Adipocyte (in vitro differentiated cells): Measurements from ENCODE around the gene MSTN.

Experiments
- DNase-seq: peaks from one replicate; pipeline ENCODE4 v3.0.0-alpha.2; 2015; ENCODE audit warnings: low read depth
- H3K27me3 ChIP-seq: replicated peaks from 2 replicates; pipeline ENCODE4 v1.7.0; 2013; ENCODE audit warnings: mild to moderate bottlenecking, low read length, moderate library complexity; ENCODE audit not compliant: control insufficient read depth, insufficient read depth
- H3K36me3 ChIP-seq: 2 replicates; pipeline ENCODE4 v1.7.0; 2013; ENCODE audit warnings: low read length, mild to moderate bottlenecking, moderate library complexity; ENCODE audit not compliant: control insufficient read depth, insufficient read depth, severe bottlenecking
- H3K4me1 ChIP-seq: 2 replicates; pipeline ENCODE4 v1.7.0; 2013; ENCODE audit warnings: mild to moderate bottlenecking, low read length, moderate library complexity; ENCODE audit not compliant: control insufficient read depth, insufficient read depth
- H3K4me3 ChIP-seq: 2 replicates; pipeline ENCODE4 v1.7.0; 2013; ENCODE audit warnings: mild to moderate bottlenecking, low read length, moderate library complexity
- H3K9ac ChIP-seq: 2 replicates; pipeline ENCODE4 v1.7.0; 2013; ENCODE audit warnings: mild to moderate bottlenecking, low read length, moderate library complexity
- H3K9me3 ChIP-seq: 2 replicates; pipeline ENCODE4 v1.7.0; 2013; ENCODE audit warnings: mild to moderate bottlenecking, low read length, moderate library complexity; ENCODE audit not compliant: control insufficient read depth

MSTN gene

DNA sequence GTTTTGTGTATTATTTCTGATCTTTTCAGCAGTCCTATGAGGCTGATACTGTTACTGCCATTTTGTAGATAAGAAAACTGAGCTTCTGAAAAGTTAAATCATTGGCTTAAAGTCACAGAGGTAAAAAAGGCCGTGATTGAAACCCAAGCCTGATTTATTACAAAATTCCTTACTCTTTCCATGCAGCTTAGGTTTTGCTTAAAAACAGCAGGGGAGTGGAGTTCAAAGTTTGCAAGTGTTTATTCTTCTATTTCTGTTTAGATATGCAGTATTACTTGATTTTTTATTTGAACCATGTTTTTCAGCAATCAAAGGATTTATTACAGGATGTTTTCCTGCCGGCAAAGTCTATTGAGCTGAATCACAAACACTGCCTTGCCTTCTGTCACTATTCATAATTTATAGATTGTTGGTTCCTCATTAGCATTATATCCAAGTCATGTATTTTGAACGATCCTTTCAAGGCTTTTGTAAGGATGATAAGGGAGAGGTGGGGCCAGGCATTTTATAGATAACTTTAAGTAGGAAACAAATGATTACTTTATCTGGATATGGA is 31.9 kb upstream of the MSTN start:
- H3K4me1 ChIP-seq = peaks cover 16% of the 10 kb centered on the region
- H3K36me3 ChIP-seq = no peaks in the 10 kb centered on the region
- no peaks in the 10 kb centered on the region for H3K27me3 ChIP-seq
- peak overlapping the region; percentile 10 for H3K9ac ChIP-seq
- H3K4me3 ChIP-seq = no peak overlapping the region
- DNase-seq = no peak
- peaks cover 5% of the 10 kb centered on the region for H3K9me3 ChIP-seq

GRCh38 chr2:190093793-190094192 is 31.3 kb upstream of the MSTN start:
- H3K36me3 ChIP-seq = no peaks in the 10 kb centered on the region
- no peak overlapping the region for H3K9ac ChIP-seq
- H3K9me3 ChIP-seq = peaks cover 5% of the 10 kb centered on the region
- H3K4me3 ChIP-seq = no peak overlapping the region
- no peaks in the 10 kb centered on the region for H3K27me3 ChIP-seq
- H3K4me1 ChIP-seq = peaks cover 16% of the 10 kb centered on the region
- DNase-seq = peak; percentile 10

- no peak overlapping the region for H3K9ac ChIP-seq
- no peaks in the 10 kb centered on the region for H3K9me3 ChIP-seq
- DNase-seq = no peak
- no peaks in the 10 kb centered on the region for H3K27me3 ChIP-seq
- peaks cover 16% of the 10 kb centered on the region for H3K4me1 ChIP-seq
- H3K36me3 ChIP-seq = no peaks in the 10 kb centered on the region
- no peak overlapping the region for H3K4me3 ChIP-seq
These were observed 27.6 kb upstream of the MSTN start for GRCh38 chr2:190090148-190090547.

GRCh38 chr2:190088917-190089316 is 26.4 kb upstream of the MSTN start:
- H3K36me3 ChIP-seq = no peaks in the 10 kb centered on the region
- no peaks in the 10 kb centered on the region for H3K27me3 ChIP-seq
- peak; percentile 89 for DNase-seq
- no peak overlapping the region for H3K4me3 ChIP-seq
- no peak overlapping the region for H3K9ac ChIP-seq
- H3K9me3 ChIP-seq = no peaks in the 10 kb centered on the region
- H3K4me1 ChIP-seq = peaks cover 11% of the 10 kb centered on the region

GRCh38 chr2:190084704-190085103 is 22.2 kb upstream of the MSTN start:
- H3K36me3 ChIP-seq = no peaks in the 10 kb centered on the region
- no peaks in the 10 kb centered on the region for H3K4me1 ChIP-seq
- H3K27me3 ChIP-seq = no peaks in the 10 kb centered on the region
- no peak for DNase-seq
- H3K4me3 ChIP-seq = no peak overlapping the region
- H3K9me3 ChIP-seq = no peaks in the 10 kb centered on the region
- H3K9ac ChIP-seq = no peak overlapping the region

GRCh38 chr2:190082118-190082517 is 19.6 kb upstream of the MSTN start:
- Histone ChIP-seq H3K4me3 (no peak overlapping the region), H3K9ac (no peak overlapping the region), H3K4me1 (no peaks in the 10 kb centered on the region), H3K36me3 (no peaks in the 10 kb centered on the region), H3K27me3 (no peaks in the 10 kb centered on the region), H3K9me3 (no peaks in the 10 kb centered on the region)
- DNase-seq = no peak

- no peak overlapping the region for H3K4me3 ChIP-seq
- H3K4me1 ChIP-seq = no peaks in the 10 kb centered on the region
- no peak overlapping the region for H3K9ac ChIP-seq
- no peaks in the 10 kb centered on the region for H3K36me3 ChIP-seq
- no peaks in the 10 kb centered on the region for H3K27me3 ChIP-seq
- DNase-seq = no peak
- H3K9me3 ChIP-seq = no peaks in the 10 kb centered on the region
These were observed 18.1 kb upstream of the MSTN start for GRCh38 chr2:190080527-190081049.

DNA sequence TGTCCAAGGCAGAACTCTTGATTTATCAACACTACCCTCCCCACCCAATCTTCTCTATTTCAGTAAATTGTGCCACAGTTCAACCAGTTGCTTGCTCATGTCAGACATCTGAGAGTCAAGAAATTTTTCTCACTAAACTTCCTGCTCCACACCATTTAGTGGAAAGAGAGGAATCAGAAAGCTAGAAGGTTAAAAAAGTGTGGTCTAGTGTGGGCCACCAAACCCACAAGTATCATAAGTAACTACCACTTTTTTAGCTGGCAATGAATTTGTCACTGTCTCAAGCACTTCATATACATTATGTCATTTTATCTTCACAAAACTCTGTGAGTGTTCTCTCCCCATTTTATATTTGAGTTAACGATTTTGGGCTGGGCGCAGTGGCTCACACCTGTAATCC is 16.6 kb upstream of the MSTN start:
- Histone ChIP-seq H3K9ac (no peak overlapping the region), H3K4me3 (no peak overlapping the region), H3K4me1 (no peaks in the 10 kb centered on the region), H3K27me3 (no peaks in the 10 kb centered on the region), H3K36me3 (no peaks in the 10 kb centered on the region), H3K9me3 (no peaks in the 10 kb centered on the region)
- no peak for DNase-seq

GRCh38 chr2:190075623-190076022 is 13.1 kb upstream of the MSTN start:
- Histone ChIP-seq H3K36me3 (no peaks in the 10 kb centered on the region), H3K27me3 (no peaks in the 10 kb centered on the region), H3K4me1 (no peaks in the 10 kb centered on the region), H3K4me3 (no peak overlapping the region), H3K9ac (no peak overlapping the region), H3K9me3 (no peaks in the 10 kb centered on the region)
- DNase-seq = no peak

DNA sequence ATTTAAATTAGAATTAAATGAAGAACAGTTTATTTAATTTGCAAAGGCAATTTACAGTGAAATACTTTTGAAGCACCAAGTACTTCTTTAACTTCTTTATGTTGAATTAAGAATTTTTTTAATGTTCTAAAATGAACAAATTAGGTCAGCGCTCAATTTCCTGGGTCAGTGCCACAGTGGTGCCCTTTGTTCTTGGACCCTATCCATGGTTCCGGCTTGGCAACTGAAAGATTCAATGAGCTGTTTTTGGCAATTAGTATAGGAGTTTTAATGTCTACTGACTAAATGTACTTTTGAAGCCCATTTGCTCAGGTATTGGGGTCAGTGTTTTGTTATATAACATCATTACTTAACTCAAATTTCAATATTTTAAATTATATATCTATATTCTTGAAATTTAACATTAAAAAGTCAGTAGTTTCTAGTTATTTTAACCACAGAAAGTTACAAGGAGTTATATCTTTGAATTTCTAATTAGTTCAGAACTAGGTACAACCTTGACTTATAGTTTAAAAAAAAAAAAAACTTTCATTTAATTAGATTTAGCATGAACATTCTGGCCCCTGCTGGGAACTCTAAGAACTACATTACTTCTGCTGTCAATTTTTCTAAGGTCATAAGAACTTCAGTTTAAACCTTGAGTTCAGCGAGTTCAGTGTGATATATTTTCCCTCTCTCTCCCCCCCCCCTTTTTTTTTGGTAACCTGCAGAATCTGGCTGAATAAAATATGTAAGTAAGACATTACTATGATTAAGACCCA is 7.6 kb upstream of the MSTN start:
- peak; percentile 87 for DNase-seq

DNA sequence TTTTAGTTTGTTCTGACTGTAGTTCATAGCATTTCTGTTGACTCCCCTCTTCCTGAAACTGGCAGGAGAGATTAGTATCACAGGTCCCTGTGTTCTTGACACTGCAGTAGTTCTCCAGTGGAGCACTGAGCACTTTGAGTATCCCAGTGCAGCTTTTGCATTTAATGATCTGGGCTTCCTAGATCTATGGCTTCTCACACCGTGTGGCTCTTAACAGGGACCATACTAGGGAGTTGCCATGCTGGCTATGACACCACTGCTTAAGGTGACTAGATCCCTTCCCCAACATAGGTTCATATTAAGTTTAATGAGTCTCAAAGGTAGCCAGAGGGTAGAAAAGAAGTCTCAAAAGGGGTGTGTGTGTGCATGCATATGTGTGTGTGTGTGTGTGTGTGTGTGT is 6.2 kb upstream of the MSTN start:
- Histone ChIP-seq H3K4me1 (no peaks in the 10 kb centered on the region), H3K9ac (no peak overlapping the region), H3K9me3 (no peaks in the 10 kb centered on the region), H3K36me3 (no peaks in the 10 kb centered on the region), H3K4me3 (no peak overlapping the region), H3K27me3 (no peaks in the 10 kb centered on the region)
- DNase-seq = no peak

More for the DNA sequence above, 7.6 kb upstream of the MSTN start:
- Histone ChIP-seq H3K9ac (no peak overlapping the region), H3K4me1 (no peaks in the 10 kb centered on the region), H3K4me3 (no peak overlapping the region), H3K27me3 (no peaks in the 10 kb centered on the region), H3K36me3 (no peaks in the 10 kb centered on the region), H3K9me3 (no peaks in the 10 kb centered on the region)
